Sigmoid colon (tissue), 4 donors: Measurements from ENCODE around the gene SERTAD1.

Experiments
- EP300 ChIP-seq, 4 donors: sonication (generic); formaldehyde crosslinking; IDR thresholded peaks; one replicate each; pipeline ENCODE4 v1.6.1; 2017; ENCODE audit warnings: antibody characterized with exemption in 4 of 4
- POLR2A ChIP-seq, 2 donors: fragments of 450-650 bp; IDR thresholded peaks; one replicate each; pipeline ENCODE4 v1.6.1; 2016; ENCODE audit warnings: antibody characterized with exemption in 2 of 2, mild to moderate bottlenecking in 2 of 2, moderate library complexity in 2 of 2
- POLR2AphosphoS5 ChIP-seq, 4 donors: sonication (generic); formaldehyde crosslinking; IDR thresholded peaks; one replicate each; pipeline ENCODE4 v1.6.1; 2017; ENCODE audit warnings: antibody characterized with exemption in 4 of 4
- TF ChIP-seq, protein P1 (sequence below), 4 experiments: fragments of 450-650 bp in 3 of 4; fragments of 200-600 bp in 1 of 4; IDR thresholded peaks; one replicate each; pipeline ENCODE4 v1.5.1; 2016 to 2019; ENCODE audit warnings: antibody characterized with exemption in 4 of 4, mild to moderate bottlenecking in 3 of 4, moderate library complexity in 2 of 4

DNA sequence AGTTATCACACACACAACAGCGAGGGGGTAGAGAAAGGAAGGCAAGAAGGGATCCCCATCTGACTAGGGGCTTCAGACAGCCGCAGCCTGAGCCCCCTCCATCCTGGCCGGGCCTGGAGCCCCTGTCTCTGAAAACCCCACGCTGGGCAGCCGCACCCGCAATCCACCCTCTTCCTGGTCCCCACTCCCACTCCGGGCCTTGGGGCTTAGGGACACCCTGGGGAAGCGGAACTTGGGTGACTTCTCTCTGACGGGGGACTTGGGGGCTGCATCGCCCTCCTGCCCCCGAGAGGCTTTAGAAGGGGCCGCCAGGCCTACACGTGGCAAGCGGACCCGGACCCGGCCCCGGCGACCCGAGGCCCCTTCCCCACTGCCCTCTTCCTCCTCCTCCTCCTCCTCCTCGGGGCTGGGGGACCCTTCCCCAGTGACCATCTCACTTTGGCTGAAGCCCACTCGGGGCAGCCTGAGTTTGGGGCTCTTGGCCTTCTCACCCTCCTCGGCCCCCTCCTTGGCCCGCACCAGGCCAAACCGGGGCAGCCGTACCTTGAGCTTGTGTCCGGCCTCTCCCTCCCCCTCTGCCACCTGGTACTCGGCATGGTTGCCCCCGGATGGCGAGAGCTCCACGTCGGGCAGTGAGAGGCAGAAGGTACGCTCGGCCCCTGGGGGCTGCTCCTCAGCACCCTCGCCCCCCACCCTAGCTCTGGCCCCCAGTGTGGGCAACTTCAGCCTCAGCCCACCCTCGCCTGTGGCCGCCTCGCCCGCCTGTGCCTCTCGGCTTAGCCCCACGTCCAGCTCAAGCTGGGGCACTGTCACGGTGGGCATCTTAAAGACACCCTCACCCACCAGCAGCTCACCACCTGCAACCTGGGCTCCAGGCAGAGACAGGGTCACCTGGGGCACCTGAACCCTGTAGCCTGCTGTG, 31.6 kb downstream of the SERTAD1 start:
- TF ChIP-seq, protein P1, sequence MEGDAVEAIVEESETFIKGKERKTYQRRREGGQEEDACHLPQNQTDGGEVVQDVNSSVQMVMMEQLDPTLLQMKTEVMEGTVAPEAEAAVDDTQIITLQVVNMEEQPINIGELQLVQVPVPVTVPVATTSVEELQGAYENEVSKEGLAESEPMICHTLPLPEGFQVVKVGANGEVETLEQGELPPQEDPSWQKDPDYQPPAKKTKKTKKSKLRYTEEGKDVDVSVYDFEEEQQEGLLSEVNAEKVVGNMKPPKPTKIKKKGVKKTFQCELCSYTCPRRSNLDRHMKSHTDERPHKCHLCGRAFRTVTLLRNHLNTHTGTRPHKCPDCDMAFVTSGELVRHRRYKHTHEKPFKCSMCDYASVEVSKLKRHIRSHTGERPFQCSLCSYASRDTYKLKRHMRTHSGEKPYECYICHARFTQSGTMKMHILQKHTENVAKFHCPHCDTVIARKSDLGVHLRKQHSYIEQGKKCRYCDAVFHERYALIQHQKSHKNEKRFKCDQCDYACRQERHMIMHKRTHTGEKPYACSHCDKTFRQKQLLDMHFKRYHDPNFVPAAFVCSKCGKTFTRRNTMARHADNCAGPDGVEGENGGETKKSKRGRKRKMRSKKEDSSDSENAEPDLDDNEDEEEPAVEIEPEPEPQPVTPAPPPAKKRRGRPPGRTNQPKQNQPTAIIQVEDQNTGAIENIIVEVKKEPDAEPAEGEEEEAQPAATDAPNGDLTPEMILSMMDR (IDR thresholded peaks at IDR 0.05) = no peak
- no peak for TF ChIP-seq POLR2AphosphoS5 (IDR thresholded peaks at IDR 0.05)
- no peak for TF ChIP-seq POLR2A (IDR thresholded peaks at IDR 0.05)
- no peak for TF ChIP-seq EP300 (IDR thresholded peaks at IDR 0.05)
